Measurements from ENCODE around the gene USP10. TPM values are rescaled to one million over a fixed set of nuclear protein-coding genes. Genes with fewer than 3 reads are reported as not detected.
A peak's percentile ranks its signal among the peaks of the same experiment; 100 is the strongest.

The USP10 gene
- polyA plus RNA-seq, 3 donors, result 38.7 to 115 (median 90.9) TPM

- Mint-ChIP-seq H3K27ac (peak overlapping the region in 1 of 7 donors; percentile 42), H3K4me1 (peaks cover 25% of the 10 kb centered on the region)
Measured at GRCh38 chr16:84789431-84789830, 89.6 kb downstream of the USP10 start.

GRCh38 chr16:84790301-84790700, 90.5 kb downstream of the USP10 start:
- Histone ChIP-seq H4K20me1 (ENCODE audit: insufficient read depth, low read length) (no peaks in the 10 kb centered on the region), H3K9ac (ENCODE audit: insufficient read depth, low read length, poor library complexity, severe bottlenecking) (no peak overlapping the region), H3K9me3 (replicated peaks in 1 of 2; ENCODE audit: control insufficient read depth in 1 of 2, insufficient read depth in 1 of 2, low read length in 2 of 2) (no peaks in the 10 kb centered on the region), H3K4me3 (replicated peaks in 1 of 3; ENCODE audit: low read depth in 2 of 3, low read length in 3 of 3) (no peak overlapping the region), H3K27ac (ENCODE audit: low read depth in 1 of 2, low read length in 2 of 2) (no peak overlapping the region), H2AFZ (ENCODE audit: insufficient read depth, low read depth, low read length, poor library complexity, severe bottlenecking) (no peak overlapping the region), H3K4me1 (ENCODE audit: control insufficient read depth in 1 of 2, insufficient read depth in 2 of 2, low read length in 2 of 2) (peaks cover 21 to 25% of the 10 kb centered on the region in 2 donors), H3K4me2 (replicated peaks; ENCODE audit: extremely low read depth, low read length, poor library complexity, severe bottlenecking) (no peak overlapping the region), H3K79me2 (ENCODE audit: insufficient read depth, low read length) (no peaks in the 10 kb centered on the region), H3K36me3 (replicated peaks in 1 of 2; ENCODE audit: control insufficient read depth in 1 of 2, insufficient read depth in 2 of 2, low read length in 2 of 2) (no peaks in the 10 kb centered on the region), H3K27me3 (ENCODE audit: control insufficient read depth in 2 of 2, insufficient read depth in 2 of 2, low read length in 2 of 2) (no peaks in the 10 kb centered on the region)
- Mint-ChIP-seq H3K36me3 (peaks cover 11 to 15% of the 10 kb centered on the region in 2 donors), H3K4me3 (no peak overlapping the region), H3K27me3 (ENCODE audit: low read depth in 3 of 3) (peaks cover 0 to 2% (median 0%) of the 10 kb centered on the region in 3 donors), H3K9me3 (no peaks in the 10 kb centered on the region), H3K27ac (peak overlapping the region in 1 of 7 donors; percentile 10), H3K4me1 (peaks cover 32% of the 10 kb centered on the region)
- TF ChIP-seq CTCF (IDR thresholded peaks at IDR 0.05), result no peak
- no CpG with 5 or more reads among the region's 4 CpGs for WGBS (ENCODE audit: insufficient coverage)
- intact Hi-C loops (cut with micrococcal nuclease), result no loop called here
- no peak for DNase-seq

More at GRCh38 chr16:84789431-84789830, 89.6 kb downstream of the USP10 start:
- Mint-ChIP-seq H3K4me3 (no peak overlapping the region), H3K9me3 (no peaks in the 10 kb centered on the region), H3K36me3 (peaks cover 11 to 17% of the 10 kb centered on the region in 2 donors), H3K27me3 (ENCODE audit: low read depth in 3 of 3) (peaks cover 0 to 2% (median 0%) of the 10 kb centered on the region in 3 donors)
- DNase-seq, result no peak
- Histone ChIP-seq H3K79me2 (ENCODE audit: insufficient read depth, low read length) (no peaks in the 10 kb centered on the region), H3K4me3 (replicated peaks in 1 of 3; ENCODE audit: low read depth in 2 of 3, low read length in 3 of 3) (no peak overlapping the region), H2AFZ (ENCODE audit: insufficient read depth, low read depth, low read length, poor library complexity, severe bottlenecking) (no peak overlapping the region), H3K9me3 (replicated peaks in 1 of 2; ENCODE audit: control insufficient read depth in 1 of 2, insufficient read depth in 1 of 2, low read length in 2 of 2) (no peaks in the 10 kb centered on the region), H4K20me1 (ENCODE audit: insufficient read depth, low read length) (no peaks in the 10 kb centered on the region), H3K27ac (ENCODE audit: low read depth in 1 of 2, low read length in 2 of 2) (no peak overlapping the region), H3K9ac (ENCODE audit: insufficient read depth, low read length, poor library complexity, severe bottlenecking) (no peak overlapping the region), H3K4me1 (ENCODE audit: control insufficient read depth in 1 of 2, insufficient read depth in 2 of 2, low read length in 2 of 2) (peaks cover 15 to 16% of the 10 kb centered on the region in 2 donors), H3K36me3 (replicated peaks in 1 of 2; ENCODE audit: control insufficient read depth in 1 of 2, insufficient read depth in 2 of 2, low read length in 2 of 2) (no peaks in the 10 kb centered on the region), H3K4me2 (replicated peaks; ENCODE audit: extremely low read depth, low read length, poor library complexity, severe bottlenecking) (no peak overlapping the region), H3K27me3 (ENCODE audit: control insufficient read depth in 2 of 2, insufficient read depth in 2 of 2, low read length in 2 of 2) (no peaks in the 10 kb centered on the region)
- intact Hi-C loops (cut with micrococcal nuclease), result no loop called here
- WGBS (ENCODE audit: insufficient coverage), result no CpG with 5 or more reads among the region's 11 CpGs
- no peak for TF ChIP-seq CTCF (IDR thresholded peaks at IDR 0.05)
